H1 (cell line): Measurements from ENCODE around the gene EML5. TPM values are rescaled to one million over a fixed set of nuclear protein-coding genes. Genes with fewer than 3 reads are reported as not detected.

Experiments
- CTCF ChIA-PET: fragments of 300-600 bp; sonication (Branson Sonifier 250); formaldehyde crosslinking; loops from one replicate; lab custom pipeline; 2021; ENCODE audit not compliant: partially characterized antibody; lab: Charles Lee
- POLR2A ChIA-PET: fragments of 300-600 bp; sonication (Branson Sonifier 250); formaldehyde crosslinking; loops from one replicate; lab custom pipeline; 2021; ENCODE audit warnings: inconsistent platforms; ENCODE audit not compliant: partially characterized antibody; lab: Charles Lee
- DNase-seq, 2 experiments: peaks; one replicate each; pipeline versions ENCODE4 v3.0.0 to v3.0.0-alpha.2; 2010 to 2022; ENCODE audit warnings: low spot score in 2 of 2, low read depth in 1 of 2, mixed read lengths in 1 of 2
- FAIRE-seq: peaks from 2 replicates; lab custom pipeline; 2011; peaks lifted over from hg19 to GRCh38; lab: Jason Lieb, UNC
- H2AFZ ChIP-seq: 2 replicates; pipeline ENCODE4 v1.8.1; 2012; ENCODE audit warnings: low read length, inconsistent platforms
- H2AK5ac ChIP-seq: 2 replicates; pipeline ENCODE4 v1.6.1; 2013; ENCODE audit warnings: low read depth, low read length
- H2BK120ac ChIP-seq: replicated peaks from 2 replicates; pipeline ENCODE3; 2013; ENCODE audit warnings: low read depth, low read length, inconsistent platforms
- H2BK12ac ChIP-seq: 2 replicates; pipeline ENCODE4 v1.6.1; 2013; ENCODE audit warnings: low read depth, low read length
- H2BK15ac ChIP-seq: 2 replicates; pipeline ENCODE4 v1.6.1; 2013; ENCODE audit warnings: low read length
- H2BK20ac ChIP-seq: 2 replicates; pipeline ENCODE4 v1.6.1; 2013; ENCODE audit warnings: low read length
- H2BK5ac ChIP-seq: 2 replicates; pipeline ENCODE4 v1.6.1; 2013; ENCODE audit warnings: low read depth, low read length
- H3K14ac ChIP-seq: 2 replicates; pipeline ENCODE4 v1.6.1; 2013; ENCODE audit warnings: inconsistent platforms; ENCODE audit not compliant: insufficient read length
- H3K18ac ChIP-seq: 2 replicates; pipeline ENCODE4 v1.6.1; 2013; ENCODE audit warnings: low read length; ENCODE audit errors: extremely low read depth
- H3K23ac ChIP-seq: 2 replicates; pipeline ENCODE4 v1.6.1; 2013; ENCODE audit warnings: inconsistent platforms; ENCODE audit not compliant: insufficient read length
- H3K23me2 ChIP-seq: 2 replicates; pipeline ENCODE4 v1.6.1; 2013; ENCODE audit warnings: low read depth, low read length
- H3K27ac ChIP-seq: 2 replicates; pipeline ENCODE4 v1.6.1; 2011; ENCODE audit warnings: low read depth, low read length, inconsistent platforms
- H3K27me3 ChIP-seq, 4 experiments: replicated peaks in 1 of 4; 1 replicate in 1 of 4; 2 replicates in 3 of 4; pipeline versions ENCODE4 v1.6.1 to v1.8.1; 2011 to 2013; ENCODE audit warnings: low read length in 3 of 4, mild to moderate bottlenecking in 3 of 4, inconsistent platforms in 2 of 4, mixed read lengths in 2 of 4, moderate library complexity in 1 of 4; ENCODE audit not compliant: control insufficient read depth in 3 of 4, insufficient read depth in 3 of 4; ENCODE audit errors: extremely low read depth in 1 of 4
- H3K36me3 ChIP-seq, 4 experiments: 2 replicates each; pipeline versions ENCODE4 v1.6.1 to v1.8.1; 2011 to 2013; ENCODE audit warnings: mild to moderate bottlenecking in 4 of 4, low read length in 3 of 4, moderate library complexity in 2 of 4, control low read depth in 1 of 4, inconsistent platforms in 1 of 4; ENCODE audit not compliant: insufficient read depth in 4 of 4, control insufficient read depth in 2 of 4
- H3K4ac ChIP-seq: replicated peaks from 2 replicates; pipeline ENCODE3; 2013; ENCODE audit warnings: low read length, low read depth, mixed read lengths, inconsistent platforms; ENCODE audit not compliant: insufficient read length
- H3K4me1 ChIP-seq, 4 experiments: replicated peaks in 1 of 4; 1 replicate in 1 of 4; 2 replicates in 3 of 4; pipeline versions ENCODE4 v1.6.1 to v1.8.1; 2011 to 2013; ENCODE audit warnings: low read length in 3 of 4, inconsistent platforms in 2 of 4, mixed read lengths in 1 of 4; ENCODE audit not compliant: insufficient read depth in 4 of 4, control insufficient read depth in 3 of 4
- H3K4me2 ChIP-seq, 2 experiments: 2 replicates each; pipeline versions ENCODE4 v1.6.1 to v1.8.1; 2011 to 2013; ENCODE audit warnings: low read depth in 2 of 2, low read length in 2 of 2, control low read depth in 1 of 2, inconsistent platforms in 1 of 2, mild to moderate bottlenecking in 1 of 2; ENCODE audit not compliant: insufficient read depth in 1 of 2
- H3K4me3 ChIP-seq, 4 experiments: fragments of 200-600, 300-600 bp in 1 of 4; sonication (generic), shearing (Covaris generic), sonication (Bioruptor Twin) in 1 of 4; 2 replicates each; pipeline versions ENCODE4 v1.5.1 to v1.8.1; 2011 to 2016; ENCODE audit warnings: low read length in 4 of 4, low read depth in 3 of 4, control low read depth in 2 of 4, inconsistent platforms in 2 of 4, mild to moderate bottlenecking in 2 of 4, mixed read lengths in 1 of 4, moderate library complexity in 1 of 4; ENCODE audit not compliant: insufficient read depth in 2 of 4; ENCODE audit errors: extremely low read depth in 1 of 4
- H3K56ac ChIP-seq: replicated peaks from 2 replicates; pipeline ENCODE3; 2013; ENCODE audit warnings: low read depth, mild to moderate bottlenecking, mixed read lengths, low read length, inconsistent platforms; ENCODE audit not compliant: insufficient read length
- H3K79me1 ChIP-seq: 2 replicates; pipeline ENCODE4 v1.6.1; 2013; ENCODE audit warnings: low read depth, low read length, control low read depth
- H3K79me2 ChIP-seq, 2 experiments: 2 replicates each; pipeline versions ENCODE4 v1.6.1 to v1.8.1; 2012 to 2013; ENCODE audit warnings: low read length in 2 of 2, mild to moderate bottlenecking in 2 of 2, inconsistent platforms in 1 of 2; ENCODE audit not compliant: insufficient read depth in 2 of 2, control insufficient read depth in 1 of 2
- H3K9ac ChIP-seq, 4 experiments: replicated peaks in 1 of 4; 1 replicate in 1 of 4; 2 replicates in 3 of 4; pipeline versions ENCODE4 v1.6.1 to v1.8.1; 2011 to 2013; ENCODE audit warnings: low read depth in 3 of 4, low read length in 3 of 4, control low read depth in 2 of 4, mild to moderate bottlenecking in 2 of 4, moderate library complexity in 2 of 4, inconsistent platforms in 1 of 4; ENCODE audit errors: extremely low read depth in 1 of 4
- H3K9me3 ChIP-seq, 2 experiments: 2 replicates each; pipeline versions ENCODE4 v1.6.1 to v1.8.1; 2012 to 2013; ENCODE audit warnings: mild to moderate bottlenecking in 2 of 2, moderate library complexity in 2 of 2, control low read depth in 1 of 2, inconsistent platforms in 1 of 2, low read depth in 1 of 2, low read length in 1 of 2, mixed read lengths in 1 of 2; ENCODE audit not compliant: insufficient read depth in 2 of 2
- H4K20me1 ChIP-seq, 2 experiments: replicated peaks in 1 of 2; 2 replicates each; pipeline versions ENCODE3 to v1.8.1; 2011 to 2013; ENCODE audit warnings: inconsistent platforms in 2 of 2, low read length in 2 of 2, mild to moderate bottlenecking in 1 of 2; ENCODE audit not compliant: insufficient read depth in 2 of 2, control insufficient read depth in 1 of 2
- H4K5ac ChIP-seq: 2 replicates; pipeline ENCODE4 v1.6.1; 2013; ENCODE audit warnings: low read length, low read depth, mixed read lengths, inconsistent platforms; ENCODE audit not compliant: insufficient read length
- H4K8ac ChIP-seq: 2 replicates; pipeline ENCODE4 v1.8.0; 2013; ENCODE audit warnings: mild to moderate bottlenecking, moderate library complexity, low read length, inconsistent platforms; ENCODE audit not compliant: insufficient read depth; ENCODE audit errors: extremely low read depth
- H4K91ac ChIP-seq: replicated peaks from 2 replicates; pipeline ENCODE3; 2013; ENCODE audit warnings: low read length, mixed read lengths, inconsistent platforms; ENCODE audit not compliant: insufficient read length
- BCL11A ChIP-seq, 2 experiments: IDR thresholded peaks; one replicate each; pipeline ENCODE4 v1.6.1; 2011; ENCODE audit warnings: low read depth in 2 of 2, low read length in 2 of 2, mild to moderate bottlenecking in 2 of 2
- CBX8 ChIP-seq: fragments of 300-800, 300-1000 bp; sonication (generic); IDR thresholded peaks from 2 replicates; pipeline ENCODE4 v1.7.1; 2016; ENCODE audit warnings: low read depth, low read length, borderline replicate concordance
- CHD2 ChIP-seq: IDR thresholded peaks from 2 replicates; pipeline ENCODE4 v1.6.1; 2012; ENCODE audit warnings: low read length, improper control_type of control experiment
- JUN ChIP-seq: IDR thresholded peaks from 2 replicates; pipeline ENCODE4 v1.6.1; 2011; ENCODE audit warnings: low read depth, mild to moderate bottlenecking, improper control_type of control experiment, low read length
- KDM5A ChIP-seq: fragments of 200-600 bp; IDR thresholded peaks from 2 replicates; pipeline ENCODE4 v1.7.1; 2012; ENCODE audit warnings: mild to moderate bottlenecking, low read length, inconsistent platforms, mixed read lengths
- MAFK ChIP-seq: IDR thresholded peaks from 2 replicates; pipeline ENCODE4 v1.6.1; 2012; ENCODE audit warnings: low read depth, mild to moderate bottlenecking, improper control_type of control experiment, low read length
- NRF1 ChIP-seq: IDR thresholded peaks from 2 replicates; pipeline ENCODE4 v1.6.1; 2011; ENCODE audit warnings: mild to moderate bottlenecking, low read depth, low read length, improper control_type of control experiment
- PHF8 ChIP-seq: fragments of 200-600 bp; sonication (generic); conservative IDR thresholded peaks from 2 replicates; pipeline ENCODE4 v1.7.1; 2012; ENCODE audit warnings: low read depth, mild to moderate bottlenecking, inconsistent platforms, low read length, moderate library complexity
- RBBP5 ChIP-seq: IDR thresholded peaks from 2 replicates; pipeline ENCODE4 v1.7.1; 2012; ENCODE audit warnings: low read depth, mild to moderate bottlenecking, inconsistent platforms, low read length, moderate library complexity, borderline replicate concordance
- RNF2 ChIP-seq: fragments of 200-900, 300-1000 bp; sonication (generic); IDR thresholded peaks from 2 replicates; pipeline ENCODE4 v1.7.1; 2016; ENCODE audit warnings: borderline replicate concordance, low read depth, mild to moderate bottlenecking, antibody characterized with exemption, low read length; ENCODE audit not compliant: poor library complexity, severe bottlenecking; ENCODE audit errors: missing control alignments
- SIRT6 ChIP-seq: IDR thresholded peaks from one replicate; pipeline ENCODE4 v1.7.1; 2012; ENCODE audit warnings: low read length, inconsistent platforms
- SP1 ChIP-seq: IDR thresholded peaks from 2 replicates; pipeline ENCODE4 v1.6.1; 2011; ENCODE audit warnings: low read depth, low read length
- TAF7 ChIP-seq: optimal IDR thresholded peaks from 2 replicates; pipeline ENCODE3; 2011; ENCODE audit warnings: low read depth, mild to moderate bottlenecking, inconsistent platforms, low read length, moderate library complexity, borderline replicate concordance
- TCF12 ChIP-seq: IDR thresholded peaks from 2 replicates; pipeline ENCODE4 v1.6.1; 2011; ENCODE audit warnings: low read depth, mild to moderate bottlenecking, low read length
- WGBS, 2 experiments: shearing (Covaris generic) in 1 of 2; methylation state at CpG; one replicate each; pipeline versions ENCODE4 v1.1.6 to v1.1.7; 2013 to 2015; ENCODE audit warnings: low lambda C conversion rate in 2 of 2, mixed read lengths in 2 of 2, inconsistent platforms in 1 of 2, low coverage in 1 of 2, missing lambda C conversion rate in 1 of 2; ENCODE audit not compliant: insufficient replicate concordance in 2 of 2, insufficient coverage in 1 of 2, insufficient read length in 1 of 2; ENCODE audit errors: extremely low coverage in 1 of 2, missing lambda C conversion rate in 1 of 2; 5-methylcytosine and 5-hydroxymethylcytosine counted together
- polyA plus RNA-seq, 7 experiments: library from polyadenylated mRNA; depleted of rRNA in 3 of 7; stranded (reverse) in 5 of 7; unstranded in 2 of 7; fragments of >200 nt in 5 of 7; fragments of 200-250 nt in 2 of 7; gene quantifications; 1 replicate in 5 of 7; 2 replicates in 1 of 7; 4 replicates in 1 of 7; pipeline versions ENCODE4 v1.2.1 to v1.2.3, GENCODE V29; 2011 to 2013; ENCODE audit warnings: missing spikeins in 2 of 7, mixed read lengths in 2 of 7
- total RNA-seq: library from RNA; stranded (reverse); fragmentation: NEBNext Ultra II Directional; extraction: Animal tissue kit (Norgen Biotek cat#: 25700); gene quantifications from 2 replicates; pipeline ENCODE4 v1.2.1, GENCODE V29; 2021

Gene EML5
- total and polyA plus RNA-seq, 2 of the 8 experiments (the other 6 are each of a cell fraction or from before 2014, with no cell fraction given): 0.39 to 0.88 TPM

DNA sequence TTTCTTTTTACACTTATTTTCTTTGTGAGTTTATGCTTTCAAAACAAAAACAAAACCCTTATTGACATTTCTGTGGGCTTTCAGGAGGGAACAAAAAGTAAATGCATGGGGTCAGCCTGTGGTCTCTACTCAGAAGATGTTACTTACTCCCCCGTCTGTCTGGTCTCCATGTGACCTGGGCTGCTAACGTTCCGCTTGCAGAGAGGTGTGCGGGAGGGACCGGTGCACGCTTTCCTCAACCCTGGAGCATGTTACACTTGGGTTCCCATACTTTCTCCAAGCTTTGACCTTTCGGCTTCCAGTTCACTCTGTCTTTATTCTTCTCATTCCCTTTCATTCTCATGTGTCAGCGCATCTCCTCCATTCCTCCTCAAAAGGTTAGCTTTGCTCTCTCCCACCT lies 193.4 kb downstream of the EML5 start:
- Histone ChIP-seq H2BK20ac (no peak overlapping the region), H4K8ac (peak overlapping the region; percentile 45; the same call in 1 of the 2 replicates), H3K4me2 (no peak overlapping the region), H3K4me3 (no peak overlapping the region), H2BK15ac (no peak overlapping the region), H3K4me1 (no peaks in the 10 kb centered on the region), H3K56ac (no peak overlapping the region), H3K4ac (no peak overlapping the region), H3K36me3 (peaks cover 21 to 85% (median 62%) of the 10 kb centered on the region in 4 experiments), H4K20me1 (peaks cover 0 to 2% of the 10 kb centered on the region in 2 experiments), H3K14ac (no peak overlapping the region), H4K91ac (no peak overlapping the region), H3K79me1 (no peaks in the 10 kb centered on the region; the same call in 1 of the 2 replicates), H3K9me3 (no peaks in the 10 kb centered on the region), H3K27ac (peak overlapping the region; percentile 47; the same call in 1 of the 2 replicates), H2BK12ac (no peak overlapping the region), H2AK5ac (no peak overlapping the region), H3K23me2 (no peaks in the 10 kb centered on the region), H4K5ac (no peak overlapping the region), H2AFZ (no peak overlapping the region), H3K79me2 (no peaks in the 10 kb centered on the region), H3K18ac (no peak overlapping the region), H2BK5ac (no peak overlapping the region), H3K9ac (no peak overlapping the region), H2BK120ac (no peak overlapping the region), H3K23ac (no peak overlapping the region), H3K27me3 (no peaks in the 10 kb centered on the region)
- FAIRE-seq (no peak), DNase-seq (no peak)
- 94% methylated on average over 8 of the region's 8 CpGs; no CpG with 5 or more reads in 1 of the 2 experiments for WGBS, 2 experiments
- CTCF ChIA-PET: interaction anchor here (0.7 kb wide), 1 partner anchor 14 kb away, joined by 3 read pairs; no protein-coding TSS in a partner anchor
- POLR2A ChIA-PET: interaction anchor here (1.0 kb wide), 1 partner anchor 17 kb away, joined by 3 read pairs; no protein-coding TSS in a partner anchor
- TF ChIP-seq RNF2: no peak
- no peak for TF ChIP-seq MAFK
- no peak for TF ChIP-seq BCL11A (IDR thresholded peaks at IDR 0.05; ENCODE audit: low read depth in 2 of 2, low read length in 2 of 2)
- no peak for TF ChIP-seq CBX8
- TF ChIP-seq CHD2: no peak
- no peak for TF ChIP-seq RBBP5
- TF ChIP-seq KDM5A: no peak
- TF ChIP-seq SP1: no peak
- no peak for TF ChIP-seq SIRT6
- no peak for TF ChIP-seq NRF1
- no peak for TF ChIP-seq TAF7
- TF ChIP-seq PHF8: no peak
- no peak for TF ChIP-seq JUN
- no peak for TF ChIP-seq TCF12
